Measurements from ENCODE around the gene MYL6.

The MYL6 gene

GRCh38 chr12:56129206-56129941 lies 28.8 kb upstream of the MYL6 start:
- peak; percentile 83 for DNase-seq (ENCODE audit: low spot score)

GRCh38 chr12:56129942-56130495 lies 28.1 kb upstream of the MYL6 start:
- DNase-seq (ENCODE audit: low spot score) = no peak

- no peak for DNase-seq (ENCODE audit: low spot score)
These were observed 27.3 kb upstream of the MYL6 start for GRCh38 chr12:56130876-56131275.

GRCh38 chr12:56134897-56135296 lies 23.3 kb upstream of the MYL6 start:
- DNase-seq (ENCODE audit: low spot score) = no peak

GRCh38 chr12:56137853-56138571 lies 20.1 kb upstream of the MYL6 start:
- no peak for DNase-seq (ENCODE audit: low spot score)

GRCh38 chr12:56141946-56142784 lies 16.0 kb upstream of the MYL6 start:
- DNase-seq (ENCODE audit: low spot score) = no peak

GRCh38 chr12:56143217-56143616 lies 14.9 kb upstream of the MYL6 start:
- peak; percentile 41 for DNase-seq (ENCODE audit: low spot score)

- no peak for DNase-seq (ENCODE audit: low spot score)
These were observed 14.3 kb upstream of the MYL6 start for GRCh38 chr12:56143870-56144269.

- no peak for DNase-seq (ENCODE audit: low spot score)
These were observed 12.9 kb upstream of the MYL6 start for GRCh38 chr12:56145217-56145616.

- no peak for DNase-seq (ENCODE audit: low spot score)
These were observed 11.4 kb upstream of the MYL6 start for GRCh38 chr12:56146492-56147460.

GRCh38 chr12:56150563-56150962 lies 7.6 kb upstream of the MYL6 start:
- no peak for DNase-seq (ENCODE audit: low spot score)

- peak; percentile 70 for DNase-seq (ENCODE audit: low spot score)
These were observed 6.5 kb upstream of the MYL6 start for GRCh38 chr12:56151672-56152131.

- DNase-seq (ENCODE audit: low spot score) = peak; percentile 92
These were observed 5.9 kb upstream of the MYL6 start, which contains the start of gene MYL6B for GRCh38 chr12:56152132-56152755. Gene MYL6B (plus strand): TSS chr12:56152587. CDS start chr12:56153919, 1,332 bp downstream.

GRCh38 chr12:56152756-56153677 lies 5.1 kb upstream of the MYL6 start:
- no peak for DNase-seq (ENCODE audit: low spot score)

- no peak for DNase-seq (ENCODE audit: low spot score)
These were observed 4.5 kb upstream of the MYL6 start for GRCh38 chr12:56153678-56154065.

- no peak for DNase-seq (ENCODE audit: low spot score)
These were observed 3.9 kb upstream of the MYL6 start for GRCh38 chr12:56154246-56154771.

GRCh38 chr12:56154818-56155217 lies 3.3 kb upstream of the MYL6 start:
- no peak for DNase-seq (ENCODE audit: low spot score)

- no peak for DNase-seq (ENCODE audit: low spot score)
These were observed 2.8 kb upstream of the MYL6 start for GRCh38 chr12:56155256-56155845.
